HEK293 (cell line): ENCODE results near the gene MIR17HG.

ENCODE experiments used
- CTCF ChIP-seq: fragments of 450-650 bp; formaldehyde crosslinking; IDR thresholded peaks from 2 replicates; pipeline ENCODE4 v1.5.1; 2016; ENCODE audit warnings: missing biosample characterization, missing genetic modification characterization
- KLF16 ChIP-seq: fragments of 450-650 bp; formaldehyde crosslinking; IDR thresholded peaks from 2 replicates; pipeline ENCODE4 v1.5.1; 2017; ENCODE audit warnings: missing biosample characterization, missing genetic modification characterization
- REST ChIP-seq: fragments of 450-650 bp; formaldehyde crosslinking; IDR thresholded peaks from 2 replicates; pipeline ENCODE4 v1.5.1; 2016; ENCODE audit warnings: missing biosample characterization, missing genetic modification characterization
- SCRT1 ChIP-seq: fragments of 450-650 bp; formaldehyde crosslinking; IDR thresholded peaks from 2 replicates; pipeline ENCODE4 v1.5.1; 2016; ENCODE audit warnings: missing biosample characterization, missing genetic modification characterization, borderline replicate concordance
- SETDB1 ChIP-seq: IDR thresholded peaks from one replicate; pipeline ENCODE4 v1.6.1; 2017; ENCODE audit warnings: mild to moderate bottlenecking, low read length, moderate library complexity, mixed read lengths; ENCODE audit not compliant: insufficient read length
- ZNF121 ChIP-seq: fragments of 450-650 bp; formaldehyde crosslinking; IDR thresholded peaks from 2 replicates; pipeline ENCODE4 v1.5.1; 2016; ENCODE audit warnings: missing biosample characterization, missing genetic modification characterization
- ZNF138 ChIP-seq: fragments of 450-650 bp; formaldehyde crosslinking; IDR thresholded peaks from 2 replicates; pipeline ENCODE4 v1.5.1; 2016; ENCODE audit warnings: missing biosample characterization, missing genetic modification characterization, borderline replicate concordance
- ZNF621 ChIP-seq: fragments of 450-650 bp; formaldehyde crosslinking; IDR thresholded peaks from 2 replicates; pipeline ENCODE4 v1.5.1; 2017; ENCODE audit warnings: missing biosample characterization, missing genetic modification characterization
- ZNF677 ChIP-seq: fragments of 450-650 bp; IDR thresholded peaks from 2 replicates; pipeline ENCODE4 v1.5.0; 2018; ENCODE audit warnings: missing biosample characterization, mild to moderate bottlenecking, missing genetic modification characterization, moderate library complexity
- ZSCAN30 ChIP-seq: fragments of 450-650 bp; IDR thresholded peaks from 2 replicates; pipeline ENCODE4 v1.5.1; 2018; ENCODE audit warnings: missing biosample characterization, mild to moderate bottlenecking, missing genetic modification characterization, moderate library complexity

- no peak for TF ChIP-seq ZNF677
- TF ChIP-seq CTCF (tag by site-specific recombination), result no peak
- no peak for TF ChIP-seq ZNF621
- no peak for TF ChIP-seq ZSCAN30 (tag by site-specific recombination)
- TF ChIP-seq SETDB1, result no peak
- no peak for TF ChIP-seq KLF16
- TF ChIP-seq REST (tag by site-specific recombination), result no peak
- no peak for TF ChIP-seq ZNF121 (tag by site-specific recombination)
- no peak for TF ChIP-seq SCRT1
- no peak for TF ChIP-seq ZNF138 (tag by site-specific recombination)
Observed at GRCh38 chr13:91400671-91401070, 53.2 kb downstream of the MIR17HG start.
